HG03354 (cell line): ENCODE results near the gene PNMA8C.

ENCODE experiments used
- ATAC-seq: cut with Tn5 transposase; IDR thresholded peaks from one replicate; pipeline ENCODE4 v1.9.1; 2021; ENCODE audit warnings: mild to moderate bottlenecking; ENCODE audit not compliant: unreplicated experiment, poor library complexity, severe bottlenecking

Gene PNMA8C

DNA sequence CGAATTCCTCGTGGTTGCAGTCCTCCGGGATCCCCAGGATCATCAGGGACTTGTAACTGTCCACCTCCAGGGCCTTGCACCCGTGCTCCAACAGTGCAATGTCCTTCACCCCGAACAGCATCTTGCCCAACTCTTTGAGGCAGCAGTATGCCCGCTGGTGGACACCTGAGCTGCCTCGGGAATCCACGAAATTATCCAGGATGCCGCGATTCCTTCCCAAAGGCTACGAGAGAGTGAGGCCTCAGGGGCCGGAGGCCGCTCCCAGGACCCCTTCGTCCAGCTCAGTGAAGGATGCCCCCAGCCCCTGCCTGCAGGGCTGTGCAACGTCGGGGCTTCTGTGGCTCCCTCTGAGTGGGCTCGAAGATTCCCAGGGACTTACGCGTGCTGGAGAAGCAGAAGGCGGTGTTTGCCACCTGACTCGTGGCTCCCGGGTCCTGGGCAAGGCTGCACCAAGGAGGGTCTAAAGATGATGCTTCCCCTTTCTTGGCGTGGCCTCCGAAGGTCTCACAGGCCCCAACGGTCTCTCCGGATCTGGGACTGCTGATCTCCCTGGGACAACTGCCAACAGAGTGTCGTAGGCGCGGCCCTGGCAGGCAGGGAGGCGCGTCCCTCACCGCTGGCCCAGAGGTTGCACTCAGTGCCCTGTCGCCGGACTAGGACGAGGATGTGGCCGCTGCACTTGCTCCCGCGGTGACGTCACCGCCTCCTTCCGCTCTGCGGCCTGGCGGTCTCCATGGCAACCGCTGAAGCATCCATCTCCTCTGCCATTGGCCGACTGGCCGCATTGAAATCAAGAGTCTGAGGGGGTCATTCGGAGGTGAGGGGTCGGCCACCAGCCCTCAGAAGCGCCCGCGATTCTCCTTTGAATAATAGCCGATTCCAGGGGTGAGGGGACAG, at the start of gene PNMA8C:
Gene PNMA8C, minus strand, starts transcription at position 698 of the 897 bp plus-strand sequence. Its CDS starts 577 bp downstream, at position 121.
- no peak for ATAC-seq

- ATAC-seq = no peak
Measured at GRCh38 chr19:46475986-46476385, 47.2 kb upstream of the PNMA8C start.

DNA sequence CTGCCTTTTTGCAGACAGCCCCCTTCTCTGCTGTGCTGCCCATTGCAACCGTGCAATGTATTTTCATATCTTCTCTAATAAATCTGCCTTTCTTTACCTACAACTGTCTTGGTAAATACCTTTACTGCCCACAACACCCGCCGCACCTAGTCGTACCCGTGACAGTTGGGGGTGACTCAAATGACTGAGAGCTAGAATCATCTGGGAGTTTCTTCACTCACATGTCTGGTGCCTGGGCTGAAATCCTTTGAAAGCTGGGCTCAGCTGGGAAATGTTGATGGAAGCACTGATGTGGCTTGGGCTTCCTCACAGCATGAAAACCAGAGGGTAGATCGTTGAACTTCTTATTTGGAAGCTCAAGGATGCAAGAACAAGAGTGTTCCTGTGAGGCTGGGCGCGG, 45.5 kb upstream of the PNMA8C start:
- no peak for ATAC-seq

DNA sequence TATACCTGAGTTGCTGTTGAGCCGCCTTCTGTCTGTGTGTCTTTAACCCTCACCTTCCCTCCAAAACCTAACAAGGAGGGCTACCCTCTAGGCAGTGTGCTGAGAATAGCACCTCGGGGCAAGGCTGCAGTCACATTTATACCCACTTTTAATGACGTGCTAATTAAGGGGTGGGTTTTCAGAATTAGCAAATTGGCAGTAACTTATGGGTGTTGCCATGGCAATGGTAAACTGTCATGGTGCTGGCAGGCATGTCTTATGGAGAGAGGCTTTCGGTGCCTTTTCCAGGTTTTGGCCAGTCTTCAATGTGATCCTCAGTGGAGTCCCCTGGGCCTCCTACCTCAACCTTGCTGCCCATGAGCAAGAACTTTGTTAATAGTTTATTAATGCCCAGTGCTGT, 43.9 kb upstream of the PNMA8C start:
- ATAC-seq = no peak

DNA sequence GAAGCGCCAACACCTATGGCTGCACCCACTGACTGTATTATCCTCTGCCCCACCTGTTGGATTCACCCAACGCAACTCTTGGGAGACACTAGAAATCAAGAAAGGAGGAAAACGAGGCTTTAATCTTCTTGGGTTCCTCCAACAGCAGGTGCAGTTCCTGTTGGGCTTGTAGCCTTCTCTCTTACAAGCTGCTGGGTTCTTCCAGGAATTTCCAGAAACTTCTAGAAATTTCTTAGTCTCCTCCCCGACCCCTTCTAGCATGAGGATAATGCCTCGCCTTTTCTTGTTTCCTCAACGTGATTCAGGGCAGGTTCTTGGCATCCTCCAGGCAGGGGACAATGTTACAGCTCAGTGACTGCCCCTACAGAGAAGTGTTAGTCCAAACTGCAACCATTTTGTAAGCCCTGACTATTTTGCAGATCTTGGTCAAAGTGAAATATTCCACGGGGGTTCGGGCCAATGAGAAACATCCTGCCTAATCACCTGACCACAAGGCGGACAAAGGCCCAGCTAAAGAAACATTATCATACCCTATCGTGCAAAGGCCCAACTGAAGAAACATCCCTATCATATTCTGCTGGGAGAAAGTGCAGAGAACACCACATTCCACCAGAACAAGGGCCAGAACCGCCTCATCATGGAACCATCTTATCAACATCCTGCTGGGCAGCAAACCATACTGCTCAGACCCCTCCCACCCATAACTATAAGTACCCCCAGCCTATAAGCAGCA, 43.2 kb upstream of the PNMA8C start:
- no peak for ATAC-seq

- ATAC-seq = no peak
Measured at GRCh38 chr19:46471116-46471733, 42.5 kb upstream of the PNMA8C start, which contains the start of gene PNMA8A. Gene PNMA8A (minus strand): TSS chr19:46471563. CDS start chr19:46471035, 528 bp downstream.

DNA sequence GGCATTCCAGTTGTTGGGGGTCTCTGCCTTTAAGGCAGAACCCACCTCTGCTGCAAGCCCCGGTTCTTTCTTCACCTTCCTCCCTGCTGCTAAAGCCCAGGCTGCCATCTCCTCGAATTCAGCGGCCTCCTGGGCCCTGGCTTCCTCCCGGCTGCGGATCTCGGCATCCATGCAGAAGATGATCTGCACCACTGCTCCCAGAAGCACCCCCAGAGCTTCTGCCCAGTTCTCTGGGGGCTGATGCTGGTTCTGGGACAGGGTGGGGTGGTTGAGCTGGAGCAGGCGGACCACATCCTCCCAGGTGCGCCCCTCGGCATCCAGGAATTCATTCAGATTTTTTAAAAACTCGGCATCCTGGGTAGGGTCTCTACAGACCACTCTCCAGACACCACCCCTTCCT, 41.6 kb upstream of the PNMA8C start:
- ATAC-seq = no peak

- no peak for ATAC-seq
Measured at GRCh38 chr19:46469541-46470185, 40.9 kb upstream of the PNMA8C start.

DNA sequence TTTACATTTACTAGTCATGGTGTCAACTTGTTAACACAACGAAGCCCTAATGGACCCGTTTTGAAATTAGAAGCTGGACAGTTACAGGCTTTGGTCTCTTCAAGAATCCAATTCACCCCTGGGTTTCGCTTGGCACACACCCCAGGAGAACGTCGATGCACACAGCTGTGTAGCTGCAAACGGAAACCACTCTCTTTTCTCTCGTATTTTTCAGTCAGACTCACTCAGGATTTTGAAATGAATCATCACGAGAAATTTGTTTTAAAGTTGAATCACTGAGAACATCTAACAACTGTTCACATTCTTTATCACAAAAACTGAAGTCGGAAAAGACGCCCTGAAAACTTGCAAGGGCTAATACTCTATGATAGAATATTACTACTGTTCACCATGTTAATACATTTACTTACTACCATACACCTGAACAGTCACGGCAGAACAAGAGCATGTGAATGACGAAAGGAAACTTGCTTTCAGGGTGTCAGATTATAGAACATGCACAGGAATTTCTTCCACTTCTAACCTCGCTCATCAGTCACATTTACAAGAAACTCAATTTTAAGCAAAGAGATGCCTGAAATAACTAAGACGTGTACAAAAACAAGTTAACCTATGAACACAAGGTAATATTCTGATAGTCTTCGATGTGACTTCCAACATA, 37.9 kb upstream of the PNMA8C start:
- ATAC-seq = no peak

DNA sequence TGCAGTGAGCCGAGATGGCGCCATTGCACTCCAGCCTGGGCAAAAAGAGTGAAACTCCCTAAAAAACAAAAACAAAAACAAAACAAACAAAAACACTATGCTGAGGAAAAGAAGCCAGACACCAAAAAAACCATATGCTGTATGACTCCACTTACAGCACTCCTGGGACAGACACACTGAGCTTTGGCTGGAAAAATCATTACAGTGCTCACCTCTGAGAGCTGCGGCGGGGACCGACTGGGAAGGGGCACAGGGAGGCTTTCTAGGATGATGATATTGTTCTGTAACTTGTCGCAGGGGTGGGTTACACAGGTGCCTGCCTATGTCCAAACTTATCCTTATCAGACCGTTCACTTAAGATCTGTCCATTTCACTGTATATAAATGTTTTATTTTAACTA, 34.8 kb upstream of the PNMA8C start:
- ATAC-seq = no peak

DNA sequence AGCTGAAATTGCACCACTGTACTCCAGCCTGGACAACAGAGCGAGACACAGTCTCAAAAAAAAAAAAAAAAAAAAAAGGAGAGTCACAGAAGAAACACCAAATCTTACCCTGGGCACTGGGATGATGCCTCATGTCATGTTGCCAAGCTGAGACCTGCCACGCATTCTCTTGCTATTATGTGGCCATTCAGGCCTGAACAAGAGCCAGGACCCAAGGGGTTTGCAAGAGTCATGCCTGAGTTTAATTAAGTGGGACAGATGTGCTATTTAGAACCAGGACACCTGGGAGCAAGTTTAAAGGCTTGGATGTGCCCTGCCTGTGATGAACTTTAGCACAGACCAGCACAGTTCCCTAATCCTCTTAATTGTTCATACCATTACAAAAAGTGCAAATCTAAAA, 32.8 kb upstream of the PNMA8C start:
- ATAC-seq = no peak

- no peak for ATAC-seq
Measured at GRCh38 chr19:46460981-46461380, 32.2 kb upstream of the PNMA8C start.

DNA sequence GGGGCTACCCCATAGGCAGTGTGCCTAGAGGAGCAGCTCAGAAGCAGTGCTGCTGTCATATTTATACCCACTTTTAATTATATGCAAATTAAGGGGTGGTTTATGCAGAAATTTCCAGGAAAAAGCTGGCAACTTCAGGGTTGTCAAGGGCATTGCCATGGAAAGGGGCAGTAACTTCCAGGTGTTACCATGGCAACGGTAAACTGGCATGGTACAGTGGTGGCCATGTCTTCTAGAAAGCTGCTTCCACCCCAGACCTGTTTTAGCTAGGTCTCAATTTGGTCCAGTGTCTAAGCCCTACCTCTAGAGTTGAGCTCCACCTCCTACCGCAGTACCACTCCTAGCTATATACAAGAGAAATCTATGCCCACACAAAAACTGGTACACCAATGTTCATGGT, 31.3 kb upstream of the PNMA8C start:
- ATAC-seq = no peak

DNA sequence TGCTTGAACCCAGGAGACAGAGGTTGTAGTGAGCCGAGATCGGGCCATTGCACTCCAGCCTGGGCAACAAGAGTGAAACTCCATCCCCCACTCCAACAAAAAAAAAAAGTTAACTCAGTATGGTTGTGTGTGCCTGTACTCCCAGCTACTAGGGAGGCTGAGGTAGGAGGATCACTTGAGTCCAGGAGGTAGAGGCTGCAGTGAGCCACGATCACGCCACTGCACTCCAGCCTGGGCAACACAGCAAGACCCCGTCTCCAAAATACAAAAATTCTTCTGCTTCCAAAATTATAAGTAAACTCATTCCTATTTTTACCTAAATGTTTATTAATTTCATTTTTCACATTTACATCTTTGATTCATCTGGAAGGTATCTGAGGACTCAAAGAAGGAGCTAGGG, 28.2 kb upstream of the PNMA8C start:
- no peak for ATAC-seq

DNA sequence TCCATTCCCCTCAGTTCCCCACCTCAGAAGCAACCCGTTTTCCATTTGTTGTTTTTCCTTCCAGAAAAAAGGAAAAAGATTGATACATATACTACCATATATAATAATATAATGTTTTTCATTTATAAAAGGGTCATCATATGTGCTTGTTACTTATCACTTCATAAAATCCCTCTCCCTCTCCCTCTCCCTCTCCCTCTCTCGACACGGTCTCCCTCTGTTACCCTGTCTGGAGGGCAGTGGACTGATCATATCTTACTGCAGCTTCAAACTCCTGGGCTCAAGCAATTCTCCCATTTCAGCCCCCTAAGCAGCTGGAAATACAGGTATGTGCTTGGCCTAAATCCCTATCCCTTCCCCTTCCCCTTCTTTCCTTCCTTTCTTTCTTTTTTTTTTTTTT, 25.5 kb upstream of the PNMA8C start:
- ATAC-seq = no peak

DNA sequence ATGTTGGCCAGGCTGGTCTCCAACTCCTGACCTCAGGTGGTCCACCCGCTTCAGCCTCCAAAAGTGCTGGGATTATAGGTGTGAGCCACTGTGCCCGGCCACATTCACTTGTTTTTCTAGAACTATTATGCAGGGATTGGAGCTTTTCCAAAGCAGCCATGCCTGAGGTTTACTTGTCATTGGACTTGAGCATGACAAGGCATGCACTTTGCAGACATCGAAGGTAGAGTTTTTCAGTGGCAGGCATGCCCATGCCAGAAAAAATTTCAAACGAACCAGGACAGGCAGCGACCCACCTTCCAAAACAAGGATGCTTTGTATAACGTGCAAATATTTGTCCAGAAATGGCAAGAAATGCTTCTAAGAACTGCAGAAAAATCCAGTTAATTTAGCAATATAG, 24.9 kb upstream of the PNMA8C start:
- no peak for ATAC-seq

DNA sequence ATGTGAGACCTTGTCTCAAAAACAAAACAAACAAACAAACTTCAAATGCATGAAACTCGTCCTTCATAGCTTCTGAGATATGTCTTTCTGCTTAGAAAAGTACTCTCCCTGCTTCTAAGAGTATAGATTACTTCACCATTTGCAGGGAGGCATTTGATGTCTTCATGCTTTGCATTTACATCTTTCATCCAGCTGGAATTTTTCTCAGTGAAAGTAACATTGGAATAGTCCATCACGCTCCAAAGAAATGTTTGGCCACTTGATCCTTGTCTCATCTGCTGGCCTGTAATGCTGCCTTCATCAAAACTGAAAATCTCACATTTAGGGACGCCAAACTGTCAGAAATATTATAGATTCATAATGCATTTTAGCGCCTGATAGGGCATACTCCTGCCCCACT, 23.4 kb upstream of the PNMA8C start:
- ATAC-seq = no peak

DNA sequence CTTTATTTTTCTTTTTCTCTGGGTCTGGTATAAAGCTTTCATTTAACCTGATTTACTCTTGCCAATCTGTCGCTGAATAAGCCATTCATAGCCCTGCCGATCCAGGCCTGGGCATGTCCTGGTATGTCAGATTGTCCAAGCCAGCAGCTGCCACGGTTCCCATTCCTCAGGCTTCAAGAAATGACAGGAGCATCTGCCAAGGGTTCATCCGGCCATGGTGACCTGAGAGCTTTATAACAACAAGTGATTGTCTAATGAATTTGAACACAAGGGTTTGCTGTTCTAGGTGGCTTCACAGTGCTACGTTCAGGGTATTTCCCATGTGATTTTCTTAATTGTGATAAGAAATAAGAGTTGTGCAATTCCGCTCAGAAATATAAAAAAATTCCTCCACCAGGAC, 22.6 kb upstream of the PNMA8C start:
- ATAC-seq = no peak

DNA sequence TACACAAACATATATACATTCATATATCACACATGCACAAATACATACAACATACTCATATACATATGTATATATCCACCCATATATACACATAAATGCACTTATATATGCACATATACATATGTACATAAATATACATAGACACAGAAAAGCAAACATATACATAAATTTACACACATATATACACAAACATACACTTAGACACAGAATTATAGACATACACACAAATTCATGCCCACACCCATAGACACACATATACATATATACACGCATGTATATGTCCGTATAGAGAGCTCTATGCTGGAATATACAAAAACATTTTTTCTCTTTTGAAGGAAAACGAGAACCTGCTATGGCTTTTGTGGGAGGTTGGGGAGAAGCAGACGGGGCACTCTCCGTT, 22.0 kb upstream of the PNMA8C start:
- ATAC-seq = no peak

DNA sequence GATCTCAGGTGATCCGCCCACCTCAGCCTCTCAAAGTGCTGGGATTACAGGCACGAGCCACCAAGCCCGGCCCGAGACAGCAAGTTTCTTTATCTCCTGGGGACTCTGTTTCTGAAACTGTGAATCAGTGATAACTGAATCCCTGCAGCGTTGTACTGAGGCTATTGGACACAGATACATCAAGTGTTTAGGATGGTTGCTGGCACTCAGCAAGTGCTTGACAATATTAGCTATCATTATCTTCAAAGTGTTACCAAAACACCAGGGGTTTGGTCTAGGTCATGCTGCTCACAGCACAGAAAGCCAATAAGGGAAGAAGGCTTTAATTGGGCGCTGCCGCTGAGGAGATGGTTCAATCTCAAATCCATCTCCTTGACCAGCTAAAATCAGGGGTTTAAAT, 20.5 kb upstream of the PNMA8C start:
- no peak for ATAC-seq
